ENCODE data around the gene USP11. TPM values are rescaled to one million over a fixed set of nuclear protein-coding genes. Genes with fewer than 3 reads are reported as not detected.

USP11 gene
- total and polyA plus RNA-seq, 3 donors from 2014 or later, result 113 to 185 (median 128) TPM

DNA sequence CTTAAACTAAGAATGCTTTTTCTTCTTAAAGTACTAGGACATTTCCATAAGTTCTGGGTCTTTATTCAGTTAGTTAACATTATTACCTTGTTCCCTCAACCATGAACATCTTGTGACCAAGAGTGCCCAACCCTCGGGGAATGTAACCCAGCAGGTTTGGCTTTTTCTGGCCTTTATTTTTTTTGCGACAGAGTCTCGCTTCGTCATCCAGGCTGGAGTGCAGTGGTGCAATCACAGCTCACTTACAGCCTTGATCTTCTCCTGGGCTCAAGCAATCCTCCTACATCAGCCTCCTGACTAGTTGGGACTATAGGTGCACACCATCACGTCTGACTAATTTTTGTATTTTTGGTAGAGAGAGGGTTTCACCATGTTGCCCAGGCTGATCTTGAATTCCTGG is 65.1 kb downstream of the USP11 start:
- H3K36me3 ChIP-seq (ENCODE audit: low read depth, missing control alignments), result no peaks in the 10 kb centered on the region
- WGBS, 2 donors, result 81 to 90% methylated on average over 3 to 5 of the region's 5 CpGs
- no peaks in the 10 kb centered on the region for H3K27me3 ChIP-seq
- TF ChIP-seq, protein P1, sequence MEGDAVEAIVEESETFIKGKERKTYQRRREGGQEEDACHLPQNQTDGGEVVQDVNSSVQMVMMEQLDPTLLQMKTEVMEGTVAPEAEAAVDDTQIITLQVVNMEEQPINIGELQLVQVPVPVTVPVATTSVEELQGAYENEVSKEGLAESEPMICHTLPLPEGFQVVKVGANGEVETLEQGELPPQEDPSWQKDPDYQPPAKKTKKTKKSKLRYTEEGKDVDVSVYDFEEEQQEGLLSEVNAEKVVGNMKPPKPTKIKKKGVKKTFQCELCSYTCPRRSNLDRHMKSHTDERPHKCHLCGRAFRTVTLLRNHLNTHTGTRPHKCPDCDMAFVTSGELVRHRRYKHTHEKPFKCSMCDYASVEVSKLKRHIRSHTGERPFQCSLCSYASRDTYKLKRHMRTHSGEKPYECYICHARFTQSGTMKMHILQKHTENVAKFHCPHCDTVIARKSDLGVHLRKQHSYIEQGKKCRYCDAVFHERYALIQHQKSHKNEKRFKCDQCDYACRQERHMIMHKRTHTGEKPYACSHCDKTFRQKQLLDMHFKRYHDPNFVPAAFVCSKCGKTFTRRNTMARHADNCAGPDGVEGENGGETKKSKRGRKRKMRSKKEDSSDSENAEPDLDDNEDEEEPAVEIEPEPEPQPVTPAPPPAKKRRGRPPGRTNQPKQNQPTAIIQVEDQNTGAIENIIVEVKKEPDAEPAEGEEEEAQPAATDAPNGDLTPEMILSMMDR (IDR thresholded peaks at IDR 0.05), result no peak
- TF ChIP-seq POLR2A (IDR thresholded peaks at IDR 0.05), result no peak
- no peaks in the 10 kb centered on the region for H3K4me1 ChIP-seq
- H3K27ac ChIP-seq, result no peak overlapping the region
- no peaks in the 10 kb centered on the region for H3K9me3 ChIP-seq
- no peak overlapping the region for H3K4me3 ChIP-seq
- intact Hi-C loops (cut with DNase I; ENCODE audit: low total_unique reads), result no loop called here
- DNase-seq, result no peak

Small RNA genes within 50 kb of the gene (small RNA-seq; reads per million reads assigned to genes)
- 0 reads per million in 2 donors for gene RN7SL785P

Other genes starting within 250 kb of the USP11 start
- gene RGN, start 154.6 kb upstream of the USP11 start, total RNA-seq, result 10 to 100 TPM in 1 of 2 donors, 1 to 10 TPM in 1; 8.1 to 10.6 TPM
- gene RGN, start 154.6 kb upstream of the USP11 start, polyA plus RNA-seq (ENCODE audit: insufficient read depth, low read depth, low replicate concordance), result 6.5 TPM
- 10 to 100 TPM; 68.0 to 77.4 TPM for gene NDUFB11, start 88.3 kb upstream of the USP11 start, total RNA-seq
- gene NDUFB11, start 88.3 kb upstream of the USP11 start, polyA plus RNA-seq (ENCODE audit: insufficient read depth, low read depth, low replicate concordance), result 41.3 TPM
- 10 to 100 TPM; 28.5 to 41.3 TPM for gene RBM10, start 87.8 kb upstream of the USP11 start, total RNA-seq
- gene RBM10, start 87.8 kb upstream of the USP11 start, polyA plus RNA-seq (ENCODE audit: insufficient read depth, low read depth, low replicate concordance), result 20.4 TPM
- gene UBA1, start 39.2 kb upstream of the USP11 start, total RNA-seq, result 100 to 1,000 TPM; 243 to 338 TPM
- gene UBA1, start 39.2 kb upstream of the USP11 start, polyA plus RNA-seq (ENCODE audit: insufficient read depth, low read depth, low replicate concordance), result 207 TPM
- gene CDK16, start 14.3 kb upstream of the USP11 start, total RNA-seq, result 100 to 1,000 TPM; 195 to 245 TPM
- 122 TPM for gene CDK16, start 14.3 kb upstream of the USP11 start, polyA plus RNA-seq (ENCODE audit: insufficient read depth, low read depth, low replicate concordance)
- gene ZNF157, start 137.6 kb downstream of the USP11 start, total RNA-seq, result under 1 TPM; 0.63 to 0.68 TPM
- 0.51 TPM for gene ZNF157, start 137.6 kb downstream of the USP11 start, polyA plus RNA-seq (ENCODE audit: insufficient read depth, low read depth, low replicate concordance)

All from testis (tissue), 3 donors.